AG04450 (cell line): ENCODE measurements around the gene AGPAT4. TPM values are rescaled to one million over a fixed set of nuclear protein-coding genes. Genes with fewer than 3 reads are reported as not detected.

Source experiments
- CTCF ChIA-PET: fragments of 300-600, 350-600 bp; formaldehyde crosslinking; extraction: SDS; loops from one replicate; lab custom pipeline; 2022; ENCODE audit warnings: antibody characterized with exemption, inconsistent platforms; lab: Charles Lee
- POLR2A ChIA-PET: fragments of 350-600 bp; formaldehyde crosslinking; extraction: SDS; loops from one replicate; lab custom pipeline; 2021; ENCODE audit warnings: antibody characterized with exemption, inconsistent platforms; lab: Yijun Ruan, JAX
- DNase-seq: peaks from one replicate; pipeline ENCODE4 v3.0.0-alpha.2; 2011; ENCODE audit warnings: low read depth, low spot score
- H3K27ac ChIP-seq: one replicate; pipeline ENCODE4 v1.5.1; 2012; ENCODE audit warnings: low read depth, low read length, control low read depth
- H3K27me3 ChIP-seq: one replicate; pipeline ENCODE4 v1.6.0; 2012; ENCODE audit warnings: low read length; ENCODE audit not compliant: control insufficient read depth, insufficient read depth
- H3K4me3 ChIP-seq: 2 replicates; pipeline ENCODE4 v1.5.1; 2011; ENCODE audit warnings: mild to moderate bottlenecking, low read depth, low read length, control low read depth
- H3K9me3 ChIP-seq: 2 replicates; pipeline ENCODE4 v1.5.1; 2012; ENCODE audit warnings: low read length; ENCODE audit not compliant: control insufficient read depth, insufficient read depth
- polyA plus RNA-seq: library from polyadenylated mRNA; depleted of rRNA; stranded (reverse); fragments of >200 nt; gene quantifications from 2 replicates; pipeline ENCODE4 v1.2.3, GENCODE V29; 2011
- TF ChIP-seq, protein P1 (sequence below): IDR thresholded peaks from 2 replicates; pipeline ENCODE4 v1.5.1; 2011; ENCODE audit warnings: low read depth, low read length, control low read depth, inconsistent platforms

AGPAT4 gene
- polyA plus RNA-seq, 1 experiment = 10.0 TPM

DNA sequence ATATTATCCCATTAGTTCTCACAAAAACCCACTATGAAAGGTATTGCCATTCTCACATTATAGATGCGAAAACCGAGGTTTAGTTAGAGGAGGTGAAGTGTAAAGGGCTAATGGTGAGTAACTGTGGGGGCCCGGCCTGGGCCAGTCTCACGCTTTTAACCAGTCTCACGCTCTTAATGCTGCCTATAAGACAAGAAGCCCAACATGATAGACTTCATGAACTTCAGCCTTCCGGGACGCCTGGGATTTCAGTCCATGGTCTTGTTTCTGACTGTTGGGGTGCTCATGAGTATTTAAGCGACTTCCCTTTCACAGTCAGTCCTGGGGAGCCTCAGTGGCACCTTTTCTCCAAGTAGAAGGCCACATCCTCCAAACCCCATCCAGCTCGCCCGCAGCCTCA lies 31.7 kb downstream of the AGPAT4 start:
- Histone ChIP-seq H3K27me3 (no peaks in the 10 kb centered on the region), H3K27ac (no peak overlapping the region), H3K4me3 (no peak overlapping the region), H3K9me3 (no peaks in the 10 kb centered on the region)
- POLR2A ChIA-PET = no interaction called here
- CTCF ChIA-PET = interaction anchor here (1.8 kb wide), 1 partner anchor 129 kb away, joined by 5 read pairs; no protein-coding TSS in a partner anchor
- DNase-seq = no peak
- TF ChIP-seq, protein P1, sequence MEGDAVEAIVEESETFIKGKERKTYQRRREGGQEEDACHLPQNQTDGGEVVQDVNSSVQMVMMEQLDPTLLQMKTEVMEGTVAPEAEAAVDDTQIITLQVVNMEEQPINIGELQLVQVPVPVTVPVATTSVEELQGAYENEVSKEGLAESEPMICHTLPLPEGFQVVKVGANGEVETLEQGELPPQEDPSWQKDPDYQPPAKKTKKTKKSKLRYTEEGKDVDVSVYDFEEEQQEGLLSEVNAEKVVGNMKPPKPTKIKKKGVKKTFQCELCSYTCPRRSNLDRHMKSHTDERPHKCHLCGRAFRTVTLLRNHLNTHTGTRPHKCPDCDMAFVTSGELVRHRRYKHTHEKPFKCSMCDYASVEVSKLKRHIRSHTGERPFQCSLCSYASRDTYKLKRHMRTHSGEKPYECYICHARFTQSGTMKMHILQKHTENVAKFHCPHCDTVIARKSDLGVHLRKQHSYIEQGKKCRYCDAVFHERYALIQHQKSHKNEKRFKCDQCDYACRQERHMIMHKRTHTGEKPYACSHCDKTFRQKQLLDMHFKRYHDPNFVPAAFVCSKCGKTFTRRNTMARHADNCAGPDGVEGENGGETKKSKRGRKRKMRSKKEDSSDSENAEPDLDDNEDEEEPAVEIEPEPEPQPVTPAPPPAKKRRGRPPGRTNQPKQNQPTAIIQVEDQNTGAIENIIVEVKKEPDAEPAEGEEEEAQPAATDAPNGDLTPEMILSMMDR = no peak

DNA sequence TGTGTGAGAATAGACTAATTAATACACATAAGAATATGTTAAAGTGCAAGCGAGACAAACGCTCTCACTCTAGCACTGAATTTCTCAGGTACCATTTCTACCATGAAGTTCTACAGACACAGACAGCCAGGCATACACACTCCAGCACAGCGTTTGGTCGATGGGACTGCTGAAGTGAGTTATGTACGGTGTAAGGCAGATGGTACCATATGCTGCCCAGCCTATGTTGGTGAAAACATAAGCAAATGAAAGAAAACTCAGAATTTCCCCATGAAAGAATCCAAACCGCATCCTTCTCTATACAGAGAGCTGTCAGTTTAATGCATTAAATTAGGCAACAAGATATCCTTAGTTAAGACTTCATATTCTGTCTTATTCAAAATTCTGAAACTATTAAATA lies 34.9 kb downstream of the AGPAT4 start:
- no peaks in the 10 kb centered on the region for H3K9me3 ChIP-seq
- TF ChIP-seq, protein P1 = no peak
- DNase-seq = no peak
- no peaks in the 10 kb centered on the region for H3K27me3 ChIP-seq
- CTCF ChIA-PET = no interaction called here
- no peak overlapping the region for H3K4me3 ChIP-seq
- no peak overlapping the region for H3K27ac ChIP-seq
- POLR2A ChIA-PET = no interaction called here

DNA sequence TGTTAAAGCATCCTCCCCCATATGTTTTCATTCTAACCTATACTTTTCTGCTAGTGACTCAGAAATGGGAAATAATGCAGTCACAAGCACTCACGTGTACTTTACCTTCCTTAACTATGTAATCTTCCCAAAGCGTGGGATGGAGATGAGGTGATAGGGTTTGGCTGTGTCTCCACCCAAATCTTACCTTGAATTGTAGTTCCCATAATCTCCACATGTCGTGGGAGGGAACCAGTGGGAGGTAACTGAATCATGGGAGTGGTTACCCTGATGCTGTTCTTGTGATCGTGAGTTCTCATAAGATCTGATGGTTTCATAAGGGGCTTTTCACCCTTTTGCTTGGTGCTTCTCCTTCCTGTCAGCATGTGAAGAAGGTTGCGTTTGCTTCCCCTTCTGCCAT lies 35.4 kb downstream of the AGPAT4 start:
- TF ChIP-seq, protein P1 = no peak
- no peak for DNase-seq
- Histone ChIP-seq H3K27me3 (no peaks in the 10 kb centered on the region), H3K27ac (no peak overlapping the region), H3K9me3 (no peaks in the 10 kb centered on the region), H3K4me3 (no peak overlapping the region)
- ChIA-PET CTCF (no interaction called here), POLR2A (no interaction called here)

DNA sequence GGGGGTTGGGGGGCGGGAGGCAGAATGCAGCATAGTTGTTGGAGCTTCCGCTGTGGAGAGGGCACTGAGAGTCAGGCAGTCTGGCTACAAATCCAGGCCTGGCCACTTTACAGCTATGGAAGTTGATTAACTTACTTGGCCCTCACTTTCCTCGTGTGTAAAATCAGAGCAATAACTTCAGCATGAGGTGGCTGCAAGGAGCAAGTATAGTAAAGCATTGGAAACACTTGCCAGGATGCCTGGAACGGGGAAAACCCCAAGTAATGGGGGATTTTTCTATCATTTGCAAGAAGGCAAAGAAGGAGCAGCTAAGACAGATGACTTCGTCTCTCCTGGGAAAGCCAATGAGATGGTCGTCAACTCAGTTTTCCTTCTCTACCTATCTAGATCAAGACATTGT lies 35.8 kb downstream of the AGPAT4 start:
- no peak overlapping the region for H3K4me3 ChIP-seq
- TF ChIP-seq, protein P1 = no peak
- peak; percentile 7 for DNase-seq
- no peaks in the 10 kb centered on the region for H3K9me3 ChIP-seq
- no peak overlapping the region for H3K27ac ChIP-seq
- ChIA-PET POLR2A (no interaction called here), CTCF (no interaction called here)
- no peaks in the 10 kb centered on the region for H3K27me3 ChIP-seq

DNA sequence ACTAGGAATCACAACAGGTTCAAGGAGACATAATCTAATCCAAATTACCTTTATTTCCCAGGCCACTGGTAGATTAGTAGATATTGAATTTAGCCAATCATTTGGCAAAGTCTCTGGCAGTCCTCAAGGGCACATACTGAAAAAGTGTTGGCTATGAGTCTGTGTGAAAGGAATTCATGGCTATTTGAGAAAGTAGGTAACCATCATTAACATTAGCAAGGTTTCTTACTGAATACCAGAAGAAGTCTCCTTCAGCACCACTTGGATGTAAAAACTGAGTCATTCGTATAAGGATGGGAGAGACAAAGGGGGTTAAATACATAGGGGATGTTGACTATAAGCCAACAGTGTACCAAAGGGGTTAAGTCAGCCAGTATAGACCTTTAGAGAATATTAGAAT lies 36.7 kb downstream of the AGPAT4 start:
- no peak for DNase-seq
- H3K9me3 ChIP-seq = no peaks in the 10 kb centered on the region; the same call in 1 of the 2 replicates
- TF ChIP-seq, protein P1 = no peak
- no peaks in the 10 kb centered on the region for H3K27me3 ChIP-seq
- no peak overlapping the region for H3K27ac ChIP-seq
- CTCF ChIA-PET = interaction anchor here (0.9 kb wide), 1 partner anchor 13 kb away, joined by 3 read pairs; no protein-coding TSS in a partner anchor
- POLR2A ChIA-PET = no interaction called here
- H3K4me3 ChIP-seq = no peak overlapping the region
